CD4-positive, alpha-beta T cell treated with Interleukin-10 for 1 hour (primary cell): ENCODE data around the gene SLC44A3.
A peak's percentile ranks its signal among the peaks of the same experiment; 100 is the strongest.
"Not testable (repeated sequence)": the region's sequence is repeated elsewhere in the genome, so short reads cannot be mapped to it uniquely, and the experiment has no call there.

Experiments
- DNase-seq: peaks from one replicate; pipeline ENCODE4 v3.0.0-alpha.2; 2020

Gene SLC44A3

DNA sequence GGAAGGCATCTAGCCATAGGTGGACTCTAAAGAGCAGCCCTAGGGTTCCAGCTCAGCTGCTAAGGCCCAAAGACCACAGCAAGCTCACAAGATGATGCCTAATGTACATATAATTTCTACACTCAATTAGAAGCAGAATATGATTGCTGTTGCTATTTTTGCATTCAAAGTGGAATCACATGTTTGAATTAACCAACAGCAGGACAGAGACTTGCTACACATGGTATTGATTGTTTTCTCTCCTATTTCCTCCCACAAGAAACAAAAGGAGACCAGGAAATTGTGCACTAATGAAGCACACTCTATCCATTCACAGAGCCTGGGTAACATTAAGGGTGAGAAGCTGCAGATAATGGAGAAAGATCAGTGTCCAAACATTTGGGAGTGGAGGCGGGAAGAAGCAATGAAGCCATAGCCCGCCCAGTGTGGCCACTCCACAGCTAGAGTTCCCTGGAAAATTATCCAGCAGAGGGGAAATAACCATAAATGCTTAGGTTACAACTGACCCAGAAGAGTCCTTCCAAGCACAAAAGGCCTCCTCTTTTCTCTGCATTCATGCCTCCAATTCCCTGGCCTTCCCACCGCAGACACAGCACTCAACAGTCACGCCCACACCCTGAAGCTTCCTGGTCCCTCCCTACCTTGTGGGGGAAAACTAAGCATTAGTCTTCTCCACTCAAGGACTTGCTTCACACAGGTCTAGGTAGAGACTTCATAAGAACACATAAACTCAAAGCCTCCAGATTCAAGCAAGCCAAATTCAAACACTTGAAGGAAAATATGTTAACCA, 99.3 kb downstream of the SLC44A3 start:
- no peak for DNase-seq

DNA sequence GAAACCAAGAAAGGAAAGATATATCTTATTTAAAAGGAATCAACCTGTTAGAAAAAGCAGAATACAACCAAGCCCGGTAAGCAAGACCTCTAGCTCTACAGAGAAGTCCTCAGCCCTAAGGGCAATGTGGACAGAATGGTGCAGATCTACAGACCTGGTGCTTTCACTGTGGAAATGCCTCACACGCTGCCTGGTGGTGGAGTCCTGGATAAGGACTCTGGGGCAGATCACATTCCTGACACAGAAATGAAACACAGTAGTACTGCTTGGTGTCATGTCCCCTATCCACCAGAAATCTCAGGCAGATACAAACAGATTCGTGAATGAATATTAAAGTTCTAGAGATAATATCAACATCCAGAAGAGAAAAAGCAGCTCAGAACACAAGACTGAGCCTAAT, 99.9 kb downstream of the SLC44A3 start:
- DNase-seq, result no peak

DNA sequence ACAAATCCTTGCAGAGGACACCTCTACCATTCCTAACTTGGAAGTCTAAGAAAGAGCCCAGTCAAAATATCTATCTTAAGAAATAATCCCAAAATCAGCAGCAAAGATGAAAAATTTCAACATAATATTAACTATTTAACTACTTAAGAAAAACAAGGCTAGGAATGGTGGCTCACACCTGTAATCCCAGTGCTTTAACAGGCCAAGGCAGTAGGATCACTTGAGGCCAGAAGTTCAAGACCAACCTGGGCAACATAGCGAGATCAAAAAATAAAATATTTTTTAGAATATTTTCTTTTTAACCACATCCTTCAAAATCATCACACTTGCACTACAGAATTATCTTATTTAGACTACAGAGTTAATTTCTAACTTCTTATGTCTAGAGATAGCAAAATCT, 101.8 kb downstream of the SLC44A3 start:
- no peak for DNase-seq

DNA sequence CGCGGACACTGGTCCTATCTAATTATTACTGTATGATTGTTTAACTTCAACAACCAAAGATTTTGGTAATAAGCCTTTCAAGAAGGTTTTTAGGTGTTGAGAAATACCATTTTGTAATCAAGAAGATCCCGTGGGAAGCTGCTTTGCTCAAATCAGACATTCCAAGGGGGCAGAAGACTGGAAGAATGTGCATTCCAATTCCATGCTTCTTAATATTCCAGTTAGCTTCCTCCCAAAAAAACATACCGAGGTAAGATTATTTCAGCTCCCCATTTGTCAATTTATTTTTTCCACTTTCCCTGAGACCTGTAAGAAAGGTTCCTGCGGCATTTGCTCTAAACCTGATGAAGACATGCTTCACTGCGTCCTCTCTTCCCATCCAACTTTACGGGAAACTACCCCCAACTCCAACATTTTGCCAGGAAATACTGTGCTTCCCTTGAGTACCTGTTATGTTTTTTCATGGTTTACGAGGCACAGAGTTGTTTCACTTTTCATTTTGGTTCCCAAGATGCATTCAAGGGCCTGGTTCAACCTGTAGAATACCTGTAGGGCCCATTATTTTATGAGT, 102.7 kb downstream of the SLC44A3 start:
- DNase-seq, result no peak

DNA sequence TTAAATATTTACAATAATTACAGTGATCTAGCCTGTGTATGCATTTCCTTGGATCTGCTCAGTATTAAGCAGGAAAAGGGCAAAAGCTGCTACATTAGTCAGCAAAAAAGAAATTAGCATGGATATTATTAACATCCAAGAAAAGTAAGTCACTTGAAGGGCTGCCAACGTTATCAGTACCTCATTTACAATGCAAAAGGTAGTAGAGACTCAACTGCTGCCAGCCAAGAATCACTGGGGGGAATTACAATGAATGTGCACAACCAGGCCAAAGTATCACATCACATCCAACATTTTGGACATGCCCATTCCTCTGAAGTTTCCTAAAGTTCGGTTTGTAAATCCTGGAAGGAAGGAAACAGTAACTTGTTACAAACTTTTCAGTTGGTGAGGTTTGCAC, 104.8 kb downstream of the SLC44A3 start:
- no peak for DNase-seq

DNA sequence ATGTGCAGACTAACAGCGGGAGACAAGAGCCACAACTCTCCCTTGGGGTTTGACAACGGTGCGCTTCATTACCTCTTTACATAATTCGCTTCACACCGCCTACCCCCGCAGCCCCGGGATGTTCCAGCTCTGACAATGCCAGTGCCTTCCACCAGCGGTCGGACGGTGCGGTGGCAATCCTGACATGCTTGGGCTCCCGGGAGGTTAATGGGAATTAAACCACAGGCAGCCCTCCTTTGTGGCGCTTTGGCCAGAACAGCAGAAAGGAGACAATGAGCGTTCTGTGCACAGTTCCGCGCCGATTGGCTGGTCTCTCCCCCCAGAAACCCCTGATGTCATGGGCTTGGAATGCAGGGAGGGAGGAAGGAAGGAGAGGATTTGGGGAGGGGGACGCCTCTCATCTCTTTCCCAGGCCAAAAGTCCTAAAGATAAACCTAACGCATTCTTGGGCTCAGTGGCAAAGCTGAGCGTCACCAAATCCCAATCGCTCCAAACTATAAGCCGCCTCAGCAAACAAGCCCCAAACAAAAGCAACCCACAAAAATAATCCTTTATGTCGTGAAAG, 105.5 kb downstream of the SLC44A3 start:
- DNase-seq, result no peak

DNA sequence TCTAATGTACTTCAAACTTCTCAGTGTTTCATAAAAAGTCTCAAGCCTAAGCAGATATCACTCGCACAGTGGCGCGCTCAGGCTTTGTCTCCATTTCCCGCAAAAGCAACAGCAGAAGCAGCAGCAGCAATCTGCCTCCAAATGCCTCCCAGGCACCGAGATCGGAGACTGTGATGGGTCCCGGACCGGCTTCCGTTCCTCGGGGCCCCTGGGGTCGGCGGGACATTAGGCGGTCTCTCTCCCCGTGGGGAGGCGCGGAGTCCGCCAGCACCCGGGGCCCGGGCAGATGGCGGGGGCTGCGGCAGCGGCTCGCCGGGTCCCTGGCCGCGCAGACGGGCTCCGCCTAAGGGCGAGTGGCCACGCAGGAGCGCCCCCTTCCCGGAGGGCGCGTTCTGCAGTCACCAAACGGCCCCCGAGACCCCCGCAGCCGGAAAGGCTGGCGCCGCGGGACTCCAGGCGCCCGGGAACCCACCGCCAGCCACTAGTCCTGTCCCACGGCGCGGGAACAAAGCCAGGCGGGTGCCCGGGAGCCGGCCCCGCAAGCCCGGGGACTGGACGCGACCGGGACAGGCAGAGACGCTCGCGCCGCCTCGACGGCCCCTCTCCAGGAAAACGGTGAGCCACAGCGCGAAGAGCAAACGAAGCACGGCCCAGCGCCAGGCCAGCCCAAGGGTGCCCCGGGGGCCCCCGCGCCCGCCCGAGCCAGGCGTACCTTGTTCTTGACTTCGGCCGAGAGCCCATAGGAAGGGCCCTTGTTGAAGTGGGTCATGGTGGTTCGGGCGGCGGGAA, 106.2 kb downstream of the SLC44A3 start:
- DNase-seq, result peak; percentile 7

DNA sequence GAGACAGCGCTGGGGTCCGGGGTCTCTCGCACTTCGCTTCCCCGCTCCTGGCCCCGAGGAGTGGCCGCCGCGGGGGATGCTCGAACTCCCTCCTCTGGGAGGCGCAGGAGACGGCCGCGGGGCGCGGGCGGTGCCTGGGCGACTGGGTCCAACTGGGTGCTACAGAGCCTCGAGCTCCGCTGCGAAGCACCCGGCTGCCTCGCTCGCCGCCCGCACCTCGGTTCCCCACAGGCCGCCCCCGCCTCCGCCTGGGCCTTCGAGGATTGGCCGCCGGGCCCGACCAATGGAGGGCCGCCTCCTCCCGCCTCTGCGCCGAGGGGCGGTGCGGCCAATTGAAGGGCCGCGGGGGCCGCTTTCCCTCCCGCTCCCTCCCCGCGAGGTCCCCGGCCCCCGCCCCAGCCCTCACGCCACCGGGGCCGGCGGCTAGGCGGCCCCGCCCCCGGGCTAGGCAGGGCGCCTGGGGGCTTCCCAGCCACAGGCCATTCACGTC, 106.8 kb downstream of the SLC44A3 start, which contains the start of gene CNN3:
Gene CNN3 (minus strand): TSS at position 196 of the 490 bp plus-strand sequence. CDS start 216 bp downstream, outside the sequence.
- peak; percentile 67 for DNase-seq

DNA sequence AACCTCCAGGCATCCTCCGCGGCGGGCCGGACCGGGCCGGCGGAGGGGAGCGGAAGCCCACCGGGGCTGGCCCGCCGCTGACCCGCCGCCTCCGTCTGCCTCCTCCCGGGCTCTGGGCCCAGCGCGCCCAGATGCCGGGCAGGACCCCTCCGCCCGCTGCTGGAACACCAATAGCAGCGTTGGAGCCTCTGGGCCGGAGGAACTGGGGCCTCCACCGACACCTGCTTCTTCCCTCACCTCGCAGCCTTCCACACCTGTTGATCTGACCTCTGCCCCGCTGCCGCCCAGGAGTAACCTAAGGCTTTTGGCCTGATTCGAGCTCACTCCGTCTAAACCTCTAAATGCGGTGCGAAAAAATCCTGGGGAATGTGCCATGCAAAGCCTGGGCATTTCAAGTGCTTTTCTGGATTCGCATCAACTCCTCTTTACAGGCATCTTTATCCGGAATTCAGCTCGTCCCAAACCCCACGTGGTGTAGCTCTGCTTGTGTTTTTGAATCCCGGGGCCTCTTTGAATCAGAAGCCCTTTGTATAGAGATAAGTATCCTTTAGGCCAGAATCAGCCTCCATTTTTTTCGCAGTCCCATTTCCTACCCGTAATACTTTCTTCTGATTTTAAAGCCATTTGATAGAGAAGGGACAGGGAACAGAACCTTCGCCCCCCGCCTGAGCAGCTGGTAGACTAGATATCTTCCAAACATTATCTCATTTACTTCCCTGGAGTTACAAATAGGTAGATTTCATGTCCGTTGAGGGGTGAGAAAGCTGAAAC, 107.4 kb downstream of the SLC44A3 start:
- DNase-seq, result no peak

DNA sequence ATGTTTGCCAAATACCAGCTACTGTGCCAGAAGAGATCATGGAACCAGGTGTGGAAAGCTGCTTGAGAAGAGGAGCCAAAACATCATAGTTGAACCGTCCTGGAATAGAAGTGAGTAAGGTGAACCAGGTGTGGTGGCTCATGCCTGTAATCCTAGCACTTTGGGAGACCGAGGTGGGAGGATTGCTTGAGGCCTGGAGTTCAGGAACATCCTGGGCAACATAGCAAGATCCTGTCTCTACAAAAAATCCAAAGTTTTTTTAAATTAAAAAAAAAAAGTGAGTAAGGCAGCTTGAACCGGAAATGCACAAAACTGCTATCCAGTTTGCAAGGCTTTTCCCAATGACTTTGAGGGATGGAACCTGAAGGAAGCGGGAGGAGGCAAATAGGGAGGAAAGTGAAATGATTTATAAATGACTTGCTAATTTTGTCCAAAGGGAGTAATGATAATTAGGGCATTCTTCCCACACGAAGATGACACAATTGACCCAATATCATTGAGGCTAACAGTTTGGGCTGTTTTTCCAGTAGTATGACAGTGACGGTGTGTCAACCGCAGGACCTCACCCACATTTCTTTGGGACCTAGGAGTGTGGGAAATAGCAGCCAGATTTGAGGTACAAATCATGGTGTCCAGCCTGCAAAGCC, 108.3 kb downstream of the SLC44A3 start:
- DNase-seq, result no peak

DNA sequence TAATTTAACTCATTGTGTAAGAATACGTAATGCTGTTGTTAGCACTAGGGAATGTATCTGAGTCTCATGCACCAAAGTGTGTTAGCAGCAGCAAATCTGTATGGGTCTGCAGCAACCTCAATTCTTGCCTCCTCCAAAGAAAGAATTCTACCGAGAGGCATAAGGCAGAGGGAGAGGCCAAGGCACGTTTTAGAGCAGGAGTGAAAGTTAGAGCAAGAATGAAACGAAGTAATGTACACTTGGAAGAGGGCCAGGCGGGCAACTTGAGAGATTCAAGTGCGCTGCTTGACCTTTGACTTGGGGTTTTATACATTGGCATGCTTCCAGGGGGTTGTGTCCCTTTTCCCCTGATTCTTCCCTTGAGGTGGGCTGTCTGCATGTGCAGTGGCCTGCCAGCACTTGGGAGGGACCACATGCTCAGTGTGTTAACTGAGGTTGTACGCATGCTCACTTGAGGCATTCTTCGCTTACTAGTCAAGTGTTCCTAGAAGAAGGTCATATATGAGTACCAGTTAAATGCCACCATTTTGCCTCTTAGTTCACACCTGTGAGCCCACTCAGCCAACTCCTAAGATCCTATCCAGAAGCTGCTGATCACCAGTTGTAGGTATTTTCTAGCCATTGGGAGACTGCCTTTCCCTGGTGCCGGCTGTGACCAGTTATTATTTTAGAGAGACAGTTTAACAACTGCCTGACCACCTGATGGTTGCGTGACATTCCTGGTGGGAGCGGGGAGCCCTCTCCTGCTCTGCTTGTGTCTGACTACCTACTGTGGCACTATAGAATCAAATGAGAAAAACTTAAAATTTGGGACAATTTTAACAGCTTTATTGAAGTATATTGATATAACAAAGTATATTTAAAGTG, 109.4 kb downstream of the SLC44A3 start:
- DNase-seq, result no peak

DNA sequence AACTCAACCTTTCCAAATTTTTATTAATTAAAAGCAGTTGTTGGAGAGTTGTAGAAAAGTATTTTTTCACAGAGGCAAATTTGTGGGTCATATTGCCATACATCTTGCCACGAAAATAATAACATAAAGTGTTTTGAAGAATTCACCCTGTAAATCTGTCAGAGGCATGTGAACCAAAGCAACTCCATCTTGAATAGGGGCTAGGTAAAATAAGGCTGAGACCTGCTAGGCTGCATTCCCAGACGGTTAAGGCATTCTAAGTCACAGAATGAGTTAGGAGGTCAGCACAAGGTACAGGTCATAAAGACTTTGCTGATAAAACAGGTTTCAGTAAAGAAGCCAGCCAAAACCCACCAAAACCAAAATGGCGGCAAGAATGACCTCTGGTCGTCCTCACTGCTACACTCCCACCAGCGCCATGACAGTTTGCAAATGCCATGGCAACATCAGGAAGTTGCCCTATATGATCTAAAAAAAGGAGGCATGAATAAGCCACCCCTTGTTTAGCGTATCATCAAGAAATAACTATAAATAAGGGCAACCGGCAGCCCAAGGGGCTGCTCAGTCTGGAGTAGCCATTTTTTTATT, 111.2 kb downstream of the SLC44A3 start:
- no peak for DNase-seq

DNA sequence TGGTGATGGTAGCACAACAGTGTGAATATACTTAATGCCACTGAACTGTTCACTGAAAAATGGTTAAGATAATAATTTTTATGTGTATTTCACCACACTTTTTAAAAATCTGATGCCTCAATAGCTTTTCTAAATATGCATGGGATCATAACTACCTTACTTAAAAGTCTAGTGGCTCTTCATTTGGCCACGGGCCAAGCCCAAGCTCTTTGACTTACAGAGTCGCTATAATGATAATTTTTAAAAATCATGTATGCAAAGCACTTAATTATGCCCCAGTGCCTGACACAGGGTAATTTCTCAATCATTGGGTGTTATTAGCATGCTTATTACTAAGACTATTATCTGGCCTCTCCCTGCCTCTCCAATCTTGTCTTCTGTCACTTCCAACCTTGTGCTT, 114.4 kb downstream of the SLC44A3 start:
- DNase-seq, result no peak

DNA sequence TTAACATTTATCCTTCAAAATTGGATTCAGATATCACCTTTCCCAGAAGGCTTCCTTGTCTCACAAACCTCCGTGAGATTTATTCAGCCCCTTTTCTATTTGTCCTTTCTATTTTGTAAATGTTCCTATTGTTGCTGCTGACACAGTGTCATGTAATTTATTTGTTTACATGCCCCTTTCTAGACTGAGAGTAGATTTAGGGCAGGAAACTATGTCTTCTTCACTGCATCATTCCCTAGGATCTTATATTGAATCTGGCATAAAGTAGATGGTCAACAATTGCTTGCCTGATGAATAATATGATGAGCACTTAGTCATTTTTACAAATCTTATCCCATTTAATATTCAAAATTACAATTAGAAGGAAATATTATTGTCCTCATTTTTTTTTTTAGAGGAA, 114.9 kb downstream of the SLC44A3 start:
- no peak for DNase-seq

DNA sequence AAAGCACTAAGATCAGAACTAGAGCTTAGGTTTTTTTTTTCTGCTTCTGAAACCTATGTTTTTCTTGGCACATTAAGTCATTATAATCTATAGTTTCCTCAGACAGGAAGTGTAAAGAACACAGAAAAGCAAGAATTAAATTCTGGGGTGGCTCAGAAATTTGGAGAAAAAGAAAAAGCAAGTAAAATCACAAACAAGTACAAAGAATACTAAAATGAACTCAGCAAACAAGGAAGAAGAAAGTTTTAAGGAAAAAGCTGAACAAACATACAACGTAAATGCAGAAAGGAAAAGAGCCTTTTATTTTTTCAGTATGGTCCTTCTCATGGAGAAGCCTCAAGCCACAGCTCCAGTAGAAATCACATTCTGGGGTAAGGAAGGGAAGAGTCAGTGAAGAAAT, 115.3 kb downstream of the SLC44A3 start:
- DNase-seq, result no peak

DNA sequence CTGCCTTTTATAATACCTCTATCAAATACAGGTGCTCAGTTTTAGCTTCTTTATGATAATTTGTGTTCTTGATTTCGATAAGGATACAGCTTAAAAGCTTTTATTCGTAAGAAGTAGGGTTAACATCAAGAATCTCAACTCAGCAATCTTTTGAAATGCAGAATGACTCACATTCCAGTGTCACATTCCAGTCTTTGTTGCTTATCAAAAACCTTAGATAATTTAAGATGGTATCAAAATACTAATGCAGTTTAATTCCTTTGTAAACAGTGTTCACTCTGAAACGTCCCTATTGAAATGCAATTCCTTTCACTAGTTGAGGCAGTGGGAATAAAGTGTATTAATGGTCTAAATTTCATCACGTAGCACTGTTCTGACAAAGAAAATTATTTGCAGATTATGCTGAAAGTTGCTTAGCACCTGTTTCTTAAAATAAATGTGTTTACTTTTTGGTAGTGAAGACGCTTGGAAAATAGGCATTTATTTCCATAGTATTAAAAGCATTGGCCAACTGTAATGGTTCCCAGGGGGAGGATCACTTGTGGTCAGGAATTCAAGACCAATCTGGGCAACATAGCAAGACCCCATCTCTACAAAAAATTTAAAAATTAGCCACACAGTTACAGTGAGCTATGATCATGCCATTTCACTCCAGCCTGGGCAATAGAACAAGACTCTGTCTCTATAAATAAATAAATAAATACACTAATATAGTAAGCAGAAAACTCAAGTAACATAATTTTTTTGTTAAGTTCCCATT, 116.9 kb downstream of the SLC44A3 start:
- DNase-seq, result no peak

DNA sequence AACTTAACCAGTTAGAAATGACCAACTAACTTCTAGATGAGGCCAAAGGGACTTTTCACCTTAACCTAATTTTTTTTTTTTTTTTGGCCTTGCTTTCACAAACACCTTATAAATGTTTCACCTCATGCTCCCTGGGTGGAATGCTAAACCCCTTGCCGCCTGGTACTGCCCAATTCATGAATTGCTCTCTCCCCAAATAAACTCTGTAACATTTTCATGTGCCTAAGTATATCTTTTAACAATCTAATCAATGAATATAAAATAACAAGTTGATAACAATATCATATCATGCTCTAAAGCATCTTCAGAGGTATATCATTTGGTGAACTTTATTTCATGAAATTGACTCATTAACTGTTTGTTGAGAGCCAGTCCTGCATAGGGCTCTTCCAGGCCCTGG, 117.7 kb downstream of the SLC44A3 start:
- no peak for DNase-seq

DNA sequence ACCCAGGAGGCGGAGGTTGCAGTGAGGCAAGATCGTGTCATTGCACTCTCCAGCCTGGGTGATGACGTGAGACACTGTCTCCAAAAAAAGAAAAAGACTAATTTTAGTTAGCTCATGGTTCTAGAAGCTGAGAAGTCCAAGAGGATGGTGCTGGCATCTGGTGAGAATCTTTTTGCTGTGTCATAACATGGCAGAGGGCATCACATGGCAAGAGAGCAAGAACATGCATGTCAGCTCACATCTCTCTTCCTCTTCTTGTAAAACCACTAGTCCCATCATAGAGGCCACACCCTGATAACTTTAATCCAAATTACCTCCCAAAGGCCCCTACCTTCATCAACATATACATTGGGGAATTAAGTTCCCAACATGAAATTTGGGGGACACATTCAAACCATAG, 120.6 kb downstream of the SLC44A3 start:
- DNase-seq, result no peak

DNA sequence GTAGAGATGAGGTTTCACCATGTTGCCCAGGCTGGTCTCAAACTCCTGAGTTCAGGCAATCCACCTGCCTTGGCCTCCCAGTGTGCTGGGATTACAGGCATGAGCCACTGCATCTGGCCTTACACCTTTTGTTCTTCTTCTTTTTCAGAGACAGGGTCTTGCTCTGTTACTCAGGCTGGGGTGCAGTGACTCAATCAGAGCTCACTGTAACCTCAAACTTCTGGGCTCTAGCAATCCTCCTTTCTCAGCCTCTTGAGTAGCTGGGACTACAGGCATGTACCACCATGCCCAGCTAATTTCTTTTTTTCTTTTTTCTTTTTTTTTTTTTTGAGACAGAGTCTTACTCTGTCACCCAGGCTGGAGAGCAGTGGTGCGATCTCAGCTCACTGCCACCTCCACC, 121.3 kb downstream of the SLC44A3 start:
- DNase-seq, result not testable (repeated sequence)
